ENCODE data around the gene FAM3B. TPM values are rescaled to one million over a fixed set of nuclear protein-coding genes. Genes with fewer than 3 reads are reported as not detected.

Gene FAM3B
- total RNA-seq, 4 donors from 2014 or later, result 49.5 to 323 (median 159) TPM

GRCh38 chr21:41361053-41361785 lies 44.6 kb downstream of the FAM3B start:
- H3K36me3 ChIP-seq, result no peaks in the 10 kb centered on the region
- peak in 2 of 3 donors; percentile 72 to 78 for DNase-seq
- H3K9me3 ChIP-seq, result no peaks in the 10 kb centered on the region
- no peak for TF ChIP-seq CTCF (IDR thresholded peaks at IDR 0.05)
- peak; percentile 4 to 28 for TF ChIP-seq POLR2A (IDR thresholded peaks at IDR 0.05)
- H3K4me1 ChIP-seq, result peaks cover 0 to 46% (median 6%) of the 10 kb centered on the region in 4 donors
- H3K27me3 ChIP-seq, result no peaks in the 10 kb centered on the region
- peak overlapping the region; percentile 40 to 48 (median 44) for H3K4me3 ChIP-seq
- peak overlapping the region; percentile 89 to 93 (median 92) for H3K27ac ChIP-seq

DNA sequence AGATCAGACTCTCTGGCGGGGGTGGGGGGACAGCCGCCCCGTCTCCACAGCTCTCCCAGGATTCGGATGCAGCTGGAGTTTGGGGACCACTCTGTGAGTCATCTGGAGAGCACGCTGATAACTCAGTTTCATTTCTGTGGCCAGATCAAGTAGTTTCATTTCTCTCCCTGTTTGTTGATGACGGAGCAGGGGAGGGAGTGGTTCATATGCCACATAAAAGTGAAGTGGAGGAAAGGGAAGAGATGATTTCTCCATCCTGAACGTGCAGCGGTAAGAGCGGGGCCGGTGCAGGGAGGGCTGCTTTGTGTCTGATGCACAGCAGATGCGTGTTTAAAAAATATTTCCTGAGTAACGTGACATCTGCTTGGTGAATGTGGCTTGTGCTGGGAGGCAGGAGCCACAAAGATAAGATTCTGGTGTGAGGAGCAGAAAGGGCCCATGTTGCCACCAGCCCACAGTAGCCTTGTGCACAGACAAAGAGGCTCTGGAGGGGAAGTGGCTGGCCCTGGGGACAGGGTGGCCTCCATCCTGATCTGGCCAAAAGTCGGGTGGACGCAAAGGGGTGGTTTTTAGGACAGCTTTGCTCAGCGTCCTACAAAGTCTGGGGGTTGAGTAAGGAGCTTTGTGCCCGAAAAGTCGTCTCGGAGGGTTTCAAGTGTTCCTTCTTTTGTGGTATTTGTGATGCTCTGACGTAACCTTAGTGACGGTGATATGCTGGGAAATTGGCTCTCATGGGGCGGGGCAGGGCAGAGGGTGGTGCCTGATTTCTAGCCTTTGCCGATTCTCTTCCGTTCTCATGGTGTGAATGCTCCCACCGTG lies 45.4 kb downstream of the FAM3B start, which contains the start of gene MX2:
Gene MX2, plus strand, starts transcription at position 242 of the 819 bp plus-strand sequence. CDS start 14,880 bp downstream, outside the sequence.
- H3K27ac ChIP-seq, result peak within 1 kb of the TSS; percentile 89 to 93 (median 92)
- peak within 1 kb of the TSS; percentile 40 to 48 (median 44) for H3K4me3 ChIP-seq
- TF ChIP-seq POLR2A (IDR thresholded peaks at IDR 0.05) (peak in 1 of 2 donors; percentile 24), CTCF (IDR thresholded peaks at IDR 0.05) (peak in 1 of 6 experiments; percentile 10)
- peak; percentile 75 to 92 (median 85) for DNase-seq
- peaks cover 0 to 47% (median 6%) of the 10 kb centered on the region in 4 donors for H3K4me1 ChIP-seq
- no peaks in the 10 kb centered on the region for H3K9me3 ChIP-seq
- H3K36me3 ChIP-seq, result no peaks in the 10 kb centered on the region
- H3K27me3 ChIP-seq, result no peaks in the 10 kb centered on the region

- DNase-seq, result peak in 1 of 3 donors; percentile 52
- TF ChIP-seq CTCF (IDR thresholded peaks at IDR 0.05), result no peak
- no peak for TF ChIP-seq POLR2A (IDR thresholded peaks at IDR 0.05)
- peak overlapping the region; percentile 40 to 48 (median 44) for H3K4me3 ChIP-seq
- H3K27me3 ChIP-seq, result no peaks in the 10 kb centered on the region
- H3K36me3 ChIP-seq, result no peaks in the 10 kb centered on the region
- H3K9me3 ChIP-seq, result no peaks in the 10 kb centered on the region
- peak overlapping the region; percentile 89 to 93 (median 92) for H3K27ac ChIP-seq
- peaks cover 3 to 55% (median 10%) of the 10 kb centered on the region in 4 donors for H3K4me1 ChIP-seq
Observed at GRCh38 chr21:41362605-41363369, 46.2 kb downstream of the FAM3B start.

DNA sequence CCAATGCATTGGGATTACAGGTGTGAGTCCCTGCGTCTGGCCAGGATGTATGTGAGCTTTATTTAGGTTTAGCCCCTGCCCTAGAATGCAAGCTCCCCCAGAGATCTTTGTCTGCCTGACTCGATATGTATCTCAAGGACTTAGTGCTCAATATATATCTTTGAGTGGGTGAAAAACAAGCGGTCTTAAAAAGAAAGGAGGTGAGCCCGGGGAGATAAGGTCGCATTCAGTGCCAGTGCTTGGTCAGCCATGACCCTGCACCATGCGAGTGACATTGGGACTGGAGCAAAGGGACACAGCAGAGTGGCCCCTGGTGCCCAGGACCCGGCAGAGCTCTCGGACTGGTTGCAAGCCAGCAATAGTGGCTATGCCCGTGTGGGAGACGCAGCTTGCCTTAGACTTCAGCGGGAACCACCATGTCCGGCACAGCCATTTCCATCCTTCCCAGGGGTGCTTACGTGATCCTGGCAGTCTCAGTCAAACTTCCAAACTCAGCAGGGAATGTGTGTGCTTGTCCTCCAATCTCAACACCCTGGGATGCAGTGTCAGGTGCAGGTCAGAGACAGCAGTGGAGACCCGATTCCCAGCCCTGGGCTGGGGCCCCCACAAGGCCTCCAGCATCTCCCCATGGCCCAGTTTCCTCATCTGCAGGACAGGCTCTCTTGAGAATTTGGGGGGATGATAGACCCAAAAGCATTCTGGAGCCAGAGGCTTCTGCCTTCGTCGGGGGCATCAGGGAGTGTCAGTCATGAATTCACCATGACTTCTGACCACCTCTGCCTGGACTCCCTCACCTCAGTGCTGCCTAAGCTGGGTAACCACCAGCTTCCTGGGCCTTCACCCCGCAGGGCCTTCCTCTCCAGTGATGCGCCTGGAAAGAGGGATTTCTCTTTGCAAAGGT lies 47.0 kb downstream of the FAM3B start:
- H3K4me3 ChIP-seq, result no peak overlapping the region
- peak overlapping the region in 3 of 4 donors; percentile 91 to 93 (median 93) for H3K27ac ChIP-seq
- H3K36me3 ChIP-seq, result no peaks in the 10 kb centered on the region

More for the DNA sequence above, 47.0 kb downstream of the FAM3B start:
- DNase-seq, result peak in 1 of 3 donors; percentile 34
- Histone ChIP-seq H3K4me1 (peaks cover 3 to 60% (median 12%) of the 10 kb centered on the region in 4 donors), H3K9me3 (no peaks in the 10 kb centered on the region), H3K27me3 (no peaks in the 10 kb centered on the region)
- no peak for TF ChIP-seq POLR2A (IDR thresholded peaks at IDR 0.05)
- TF ChIP-seq CTCF (IDR thresholded peaks at IDR 0.05), result no peak

Data from Peyer's patch (tissue), 4 donors.